OCI-LY7 (cell line): ENCODE data around the gene TCFL5.

Source experiments
- CTCF ChIP-seq: fragments of 200-600 bp; sonication (generic); conservative IDR thresholded peaks from 2 replicates; pipeline ENCODE4 v1.5.1; 2014; ENCODE audit warnings: mild to moderate bottlenecking, antibody characterized with exemption, low read length, moderate library complexity, mixed read lengths
- EZH2phosphoT487 ChIP-seq: fragments of 200-600 bp; sonication (generic); IDR thresholded peaks from 2 replicates; pipeline ENCODE4 v1.6.1; 2018; ENCODE audit warnings: low read depth, borderline replicate concordance, mild to moderate bottlenecking, mixed run types, antibody characterized with exemption, low read length, moderate library complexity, mixed read lengths

DNA sequence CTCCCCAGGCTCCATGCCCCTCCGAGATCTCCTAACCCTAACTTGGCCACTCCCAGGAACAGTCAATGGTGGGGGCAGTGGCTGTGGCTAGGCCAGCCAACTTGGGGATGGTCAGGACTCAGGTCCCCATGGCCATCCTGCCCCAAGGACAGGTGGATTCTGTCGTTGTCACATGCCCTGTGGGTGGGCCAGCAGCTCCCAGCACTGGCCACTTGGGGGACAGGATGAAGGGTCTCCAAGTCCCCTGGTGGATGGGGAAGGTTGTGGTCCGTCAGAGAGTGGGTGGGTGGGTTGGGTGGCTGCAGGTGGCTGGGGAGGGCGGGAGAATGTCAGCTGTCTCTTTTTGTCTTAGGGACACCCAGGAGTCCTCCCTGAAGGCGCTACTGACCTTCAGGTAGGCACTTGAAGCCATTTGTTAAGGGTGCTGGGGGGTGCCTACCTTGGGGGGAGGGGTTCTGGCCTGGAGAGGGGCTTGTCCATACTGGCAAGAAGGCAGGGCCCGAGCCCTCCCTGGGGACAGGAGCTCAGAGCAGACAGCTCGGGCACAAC lies 39.3 kb downstream of the TCFL5 start:
- TF ChIP-seq CTCF = no peak
- TF ChIP-seq EZH2phosphoT487 = no peak
